Thyroid gland (tissue), 4 donors: ENCODE data around the gene ZBTB7C. TPM values are rescaled to one million over a fixed set of nuclear protein-coding genes. Genes with fewer than 3 reads are reported as not detected.

Experiments used
- DNase-seq, 2 donors: peaks; one replicate each; pipeline ENCODE4 v3.0.0-alpha.2; 2019
- H3K27ac ChIP-seq, 3 donors: fragments of 200-600 bp; sonication (generic); 1 replicate in 2 of 3; 2 replicates in 1 of 3; pipeline ENCODE4 v1.5.1; 2016 to 2019; ENCODE audit warnings: mild to moderate bottlenecking in 1 of 3, moderate library complexity in 1 of 3
- H3K27me3 ChIP-seq: fragments of 200-600 bp; sonication (generic); one replicate; pipeline ENCODE4 v1.5.1; 2019
- H3K36me3 ChIP-seq, 2 donors: fragments of 200-600 bp; sonication (generic); one replicate each; pipeline ENCODE4 v1.5.1; 2016 to 2019
- H3K4me1 ChIP-seq, 2 donors: fragments of 200-600 bp; sonication (generic); one replicate each; pipeline ENCODE4 v1.5.1; 2017 to 2019
- H3K4me3 ChIP-seq, 3 donors: fragments of 200-600 bp; sonication (generic); replicated peaks in 1 of 3; 1 replicate in 2 of 3; 2 replicates in 1 of 3; pipeline ENCODE4 v1.5.1; 2016; ENCODE audit warnings: mild to moderate bottlenecking in 1 of 3
- H3K9me3 ChIP-seq: fragments of 200-600 bp; sonication (generic); one replicate; pipeline ENCODE4 v1.5.1; 2017
- POLR2A ChIP-seq, 2 donors: fragments of 450-650 bp; IDR thresholded peaks; one replicate each; pipeline ENCODE4 v1.6.1; 2017; ENCODE audit warnings: antibody characterized with exemption in 2 of 2, mild to moderate bottlenecking in 2 of 2, moderate library complexity in 1 of 2
- WGBS, 2 donors: methylation state at CpG; one replicate each; pipeline ENCODE4 v1.1.5; 2017; 5-methylcytosine and 5-hydroxymethylcytosine counted together
- intact Hi-C: fragments of 100-400 bp; cut with DNase I; formaldehyde crosslinking; loops from one replicate; pipeline ENCODE4 v1.15.1; 2023
- total RNA-seq, 4 donors: library from RNA; depleted of rRNA; stranded (reverse); fragments of >200 nt; gene quantifications; one replicate each; pipeline ENCODE4 v1.2.3, GENCODE V29; 2016
- TF ChIP-seq, protein P1 (sequence below), 6 experiments: fragments of 200-600 bp in 3 of 6; fragments of 450-650 bp in 3 of 6; sonication (generic) in 3 of 6; IDR thresholded peaks; one replicate each; pipeline ENCODE4 v1.5.1; 2016 to 2019; ENCODE audit warnings: antibody characterized with exemption in 6 of 6, mild to moderate bottlenecking in 2 of 6, inconsistent platforms in 1 of 6, moderate library complexity in 1 of 6

Gene ZBTB7C
- total RNA-seq, 4 donors from 2014 or later: 41.7 to 66.7 (median 49.5) TPM

DNA sequence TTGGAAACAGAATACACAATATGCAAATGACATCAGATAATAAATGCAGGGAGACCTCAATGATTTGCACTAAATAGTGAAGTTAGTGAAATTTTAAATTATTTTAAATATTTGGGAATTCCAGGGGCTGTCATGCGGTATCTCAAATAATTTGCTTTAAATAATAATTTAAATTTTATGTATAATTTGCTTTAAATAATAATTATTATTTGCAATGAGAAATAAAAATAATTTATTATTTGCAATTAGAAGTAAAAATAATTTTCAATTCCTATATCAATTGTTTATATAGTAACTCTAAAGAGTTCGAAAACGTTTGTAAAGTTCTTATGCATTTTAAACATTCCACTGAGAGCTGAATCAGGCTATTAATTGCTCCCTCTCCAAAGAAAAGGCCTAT lies 226.4 kb downstream of the ZBTB7C start:
- 80 to 82% methylated on average over 3 of the region's 3 CpGs for WGBS, 2 donors
- Histone ChIP-seq H3K4me3 (no peak overlapping the region), H3K27me3 (no peaks in the 10 kb centered on the region), H3K9me3 (no peaks in the 10 kb centered on the region), H3K4me1 (no peaks in the 10 kb centered on the region), H3K36me3 (no peaks in the 10 kb centered on the region), H3K27ac (no peak overlapping the region)
- TF ChIP-seq POLR2A (IDR thresholded peaks at IDR 0.05): no peak
- TF ChIP-seq, protein P1, sequence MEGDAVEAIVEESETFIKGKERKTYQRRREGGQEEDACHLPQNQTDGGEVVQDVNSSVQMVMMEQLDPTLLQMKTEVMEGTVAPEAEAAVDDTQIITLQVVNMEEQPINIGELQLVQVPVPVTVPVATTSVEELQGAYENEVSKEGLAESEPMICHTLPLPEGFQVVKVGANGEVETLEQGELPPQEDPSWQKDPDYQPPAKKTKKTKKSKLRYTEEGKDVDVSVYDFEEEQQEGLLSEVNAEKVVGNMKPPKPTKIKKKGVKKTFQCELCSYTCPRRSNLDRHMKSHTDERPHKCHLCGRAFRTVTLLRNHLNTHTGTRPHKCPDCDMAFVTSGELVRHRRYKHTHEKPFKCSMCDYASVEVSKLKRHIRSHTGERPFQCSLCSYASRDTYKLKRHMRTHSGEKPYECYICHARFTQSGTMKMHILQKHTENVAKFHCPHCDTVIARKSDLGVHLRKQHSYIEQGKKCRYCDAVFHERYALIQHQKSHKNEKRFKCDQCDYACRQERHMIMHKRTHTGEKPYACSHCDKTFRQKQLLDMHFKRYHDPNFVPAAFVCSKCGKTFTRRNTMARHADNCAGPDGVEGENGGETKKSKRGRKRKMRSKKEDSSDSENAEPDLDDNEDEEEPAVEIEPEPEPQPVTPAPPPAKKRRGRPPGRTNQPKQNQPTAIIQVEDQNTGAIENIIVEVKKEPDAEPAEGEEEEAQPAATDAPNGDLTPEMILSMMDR (IDR thresholded peaks at IDR 0.05): no peak
- DNase-seq: no peak
- intact Hi-C loops: no loop called here

- Histone ChIP-seq H3K4me1 (no peaks in the 10 kb centered on the region), H3K36me3 (no peaks in the 10 kb centered on the region), H3K27me3 (no peaks in the 10 kb centered on the region), H3K9me3 (no peaks in the 10 kb centered on the region), H3K4me3 (no peak overlapping the region), H3K27ac (no peak overlapping the region)
- TF ChIP-seq, protein P1 (IDR thresholded peaks at IDR 0.05): no peak
- no peak for TF ChIP-seq POLR2A (IDR thresholded peaks at IDR 0.05)
- intact Hi-C loops: no loop called here
- WGBS, 2 donors: 90 to 91% methylated on average over 4 of the region's 4 CpGs
- DNase-seq: no peak
Observed at GRCh38 chr18:48181857-48182256, 227.3 kb downstream of the ZBTB7C start.

GRCh38 chr18:48181087-48181823 lies 227.9 kb downstream of the ZBTB7C start:
- no peaks in the 10 kb centered on the region for H3K27me3 ChIP-seq
- no peak overlapping the region for H3K4me3 ChIP-seq
- no peaks in the 10 kb centered on the region for H3K9me3 ChIP-seq
- no peaks in the 10 kb centered on the region for H3K4me1 ChIP-seq
- H3K36me3 ChIP-seq: no peaks in the 10 kb centered on the region
- DNase-seq: no peak
- intact Hi-C loops: no loop called here
- 98 to 100% methylated on average over 3 of the region's 3 CpGs for WGBS, 2 donors
- TF ChIP-seq, protein P1 (IDR thresholded peaks at IDR 0.05): no peak
- no peak for TF ChIP-seq POLR2A (IDR thresholded peaks at IDR 0.05)
- H3K27ac ChIP-seq: no peak overlapping the region

GRCh38 chr18:48179666-48180065 lies 229.5 kb downstream of the ZBTB7C start:
- Histone ChIP-seq H3K9me3 (no peaks in the 10 kb centered on the region), H3K27ac (no peak overlapping the region), H3K27me3 (no peaks in the 10 kb centered on the region), H3K4me1 (no peaks in the 10 kb centered on the region), H3K36me3 (no peaks in the 10 kb centered on the region), H3K4me3 (no peak overlapping the region)
- 82 to 85% methylated on average over 2 of the region's 2 CpGs for WGBS, 2 donors
- intact Hi-C loops: no loop called here
- TF ChIP-seq POLR2A (IDR thresholded peaks at IDR 0.05): no peak
- TF ChIP-seq, protein P1 (IDR thresholded peaks at IDR 0.05): no peak
- no peak for DNase-seq

- 94 to 97% methylated on average over 3 of the region's 3 CpGs for WGBS, 2 donors
- Histone ChIP-seq H3K27me3 (no peaks in the 10 kb centered on the region), H3K4me3 (no peak overlapping the region), H3K36me3 (no peaks in the 10 kb centered on the region), H3K4me1 (no peaks in the 10 kb centered on the region), H3K9me3 (no peaks in the 10 kb centered on the region), H3K27ac (no peak overlapping the region)
- TF ChIP-seq POLR2A (IDR thresholded peaks at IDR 0.05): no peak
- TF ChIP-seq, protein P1 (IDR thresholded peaks at IDR 0.05): no peak
- DNase-seq: no peak
- intact Hi-C loops: no loop called here
Observed at GRCh38 chr18:48179001-48179400, 230.2 kb downstream of the ZBTB7C start.
